Type B pancreatic cell (in vitro differentiated cells): ENCODE data around the gene ZPBP. TPM values are rescaled to one million over a fixed set of nuclear protein-coding genes. Genes with fewer than 3 reads are reported as not detected.
"Not testable (repeated sequence)": the region's sequence is repeated elsewhere in the genome, so short reads cannot be mapped to it uniquely, and the experiment has no call there.

Experiments
- DNase-seq: peaks from one replicate; pipeline ENCODE4 v3.0.0; 2021; ENCODE audit warnings: mixed read lengths; ENCODE audit not compliant: unreplicated experiment; ENCODE audit errors: extremely low spot score
- H3K27ac Mint-ChIP-seq: 2 replicates; pipeline ENCODE4 v1.8.0; 2021; ENCODE audit warnings: mild to moderate bottlenecking, mixed read lengths
- H3K27me3 Mint-ChIP-seq: 2 replicates; pipeline ENCODE4 v1.8.0; 2021; ENCODE audit warnings: mixed read lengths
- H3K36me3 Mint-ChIP-seq: 2 replicates; pipeline ENCODE4 v1.8.0; 2021; ENCODE audit warnings: mixed read lengths
- H3K4me1 Mint-ChIP-seq: one replicate; pipeline ENCODE4 v1.8.0; 2021; ENCODE audit warnings: mixed read lengths; ENCODE audit not compliant: unreplicated experiment
- H3K4me3 Mint-ChIP-seq: 2 replicates; pipeline ENCODE4 v1.8.0; 2021; ENCODE audit warnings: mild to moderate bottlenecking, mixed read lengths
- H3K9me3 Mint-ChIP-seq: 2 replicates; pipeline ENCODE4 v1.8.0; 2021; ENCODE audit warnings: mixed read lengths
- CTCF ChIP-seq: fragments of 200-600 bp; sonication (generic); conservative IDR thresholded peaks from 2 replicates; pipeline ENCODE4 v1.5.0; 2021; ENCODE audit warnings: antibody characterized with exemption, mild to moderate bottlenecking
- total RNA-seq: library from RNA; stranded (reverse); gene quantifications from 2 replicates; pipeline ENCODE4 v1.2.1, GENCODE V29; 2021; ENCODE audit warnings: low replicate concordance

ZPBP gene
- total RNA-seq, 1 donor from 2014 or later = not detected

- no peak for DNase-seq
- H3K27ac Mint-ChIP-seq = peak overlapping the region; percentile 86
- peaks cover 20% of the 10 kb centered on the region for H3K4me1 Mint-ChIP-seq
- H3K4me3 Mint-ChIP-seq = peak overlapping the region; percentile 75
- TF ChIP-seq CTCF = no peak
- H3K27me3 Mint-ChIP-seq = no peaks in the 10 kb centered on the region
- no peaks in the 10 kb centered on the region for H3K36me3 Mint-ChIP-seq
- peaks cover 13% of the 10 kb centered on the region for H3K9me3 Mint-ChIP-seq
Observed at GRCh38 chr7:50069613-50070012, 23.4 kb downstream of the ZPBP start.

- peak overlapping the region; percentile 75 for H3K4me3 Mint-ChIP-seq
- DNase-seq = no peak
- peaks cover 14% of the 10 kb centered on the region for H3K9me3 Mint-ChIP-seq
- H3K36me3 Mint-ChIP-seq = no peaks in the 10 kb centered on the region
- H3K27me3 Mint-ChIP-seq = no peaks in the 10 kb centered on the region
- H3K4me1 Mint-ChIP-seq = peaks cover 20% of the 10 kb centered on the region
- H3K27ac Mint-ChIP-seq = peak overlapping the region; percentile 86
- no peak for TF ChIP-seq CTCF
Observed at GRCh38 chr7:50068850-50069551, 24.0 kb downstream of the ZPBP start.

GRCh38 chr7:50068026-50068425 is 25.0 kb downstream of the ZPBP start:
- Mint-ChIP-seq H3K9me3 (peaks cover 10% of the 10 kb centered on the region), H3K36me3 (no peaks in the 10 kb centered on the region), H3K4me1 (peaks cover 20% of the 10 kb centered on the region), H3K27me3 (no peaks in the 10 kb centered on the region), H3K27ac (peak overlapping the region; percentile 86), H3K4me3 (peak overlapping the region; percentile 45)
- TF ChIP-seq CTCF = peak; percentile 60
- DNase-seq = no peak

- H3K27ac Mint-ChIP-seq = no peak overlapping the region
- H3K9me3 Mint-ChIP-seq = peaks cover 3% of the 10 kb centered on the region
- H3K4me1 Mint-ChIP-seq = no peaks in the 10 kb centered on the region
- H3K36me3 Mint-ChIP-seq = no peaks in the 10 kb centered on the region
- DNase-seq = no peak
- TF ChIP-seq CTCF = no peak
- no peak overlapping the region for H3K4me3 Mint-ChIP-seq
- no peaks in the 10 kb centered on the region for H3K27me3 Mint-ChIP-seq
Observed at GRCh38 chr7:50062951-50063350, 30.1 kb downstream of the ZPBP start.

GRCh38 chr7:50056131-50056530 is 36.9 kb downstream of the ZPBP start:
- H3K4me1 Mint-ChIP-seq = peaks cover 6% of the 10 kb centered on the region
- H3K9me3 Mint-ChIP-seq = no peaks in the 10 kb centered on the region
- no peak for TF ChIP-seq CTCF
- no peak overlapping the region for H3K27ac Mint-ChIP-seq
- H3K27me3 Mint-ChIP-seq = no peaks in the 10 kb centered on the region
- H3K36me3 Mint-ChIP-seq = no peaks in the 10 kb centered on the region
- H3K4me3 Mint-ChIP-seq = no peak overlapping the region
- DNase-seq = no peak

- no peaks in the 10 kb centered on the region for H3K36me3 Mint-ChIP-seq
- no peaks in the 10 kb centered on the region for H3K27me3 Mint-ChIP-seq
- no peaks in the 10 kb centered on the region for H3K4me1 Mint-ChIP-seq
- TF ChIP-seq CTCF = no peak
- no peak overlapping the region for H3K4me3 Mint-ChIP-seq
- H3K27ac Mint-ChIP-seq = no peak overlapping the region
- no peak for DNase-seq
- no peaks in the 10 kb centered on the region for H3K9me3 Mint-ChIP-seq
Observed at GRCh38 chr7:50047716-50048115, 45.3 kb downstream of the ZPBP start.

GRCh38 chr7:50041165-50041564 is 51.9 kb downstream of the ZPBP start:
- not testable (repeated sequence) for H3K27me3 Mint-ChIP-seq, H3K27ac Mint-ChIP-seq, DNase-seq, H3K9me3 Mint-ChIP-seq, H3K36me3 Mint-ChIP-seq, H3K4me1 Mint-ChIP-seq, H3K4me3 Mint-ChIP-seq
